ENCODE data around the gene ZCCHC8.

Gene ZCCHC8

DNA sequence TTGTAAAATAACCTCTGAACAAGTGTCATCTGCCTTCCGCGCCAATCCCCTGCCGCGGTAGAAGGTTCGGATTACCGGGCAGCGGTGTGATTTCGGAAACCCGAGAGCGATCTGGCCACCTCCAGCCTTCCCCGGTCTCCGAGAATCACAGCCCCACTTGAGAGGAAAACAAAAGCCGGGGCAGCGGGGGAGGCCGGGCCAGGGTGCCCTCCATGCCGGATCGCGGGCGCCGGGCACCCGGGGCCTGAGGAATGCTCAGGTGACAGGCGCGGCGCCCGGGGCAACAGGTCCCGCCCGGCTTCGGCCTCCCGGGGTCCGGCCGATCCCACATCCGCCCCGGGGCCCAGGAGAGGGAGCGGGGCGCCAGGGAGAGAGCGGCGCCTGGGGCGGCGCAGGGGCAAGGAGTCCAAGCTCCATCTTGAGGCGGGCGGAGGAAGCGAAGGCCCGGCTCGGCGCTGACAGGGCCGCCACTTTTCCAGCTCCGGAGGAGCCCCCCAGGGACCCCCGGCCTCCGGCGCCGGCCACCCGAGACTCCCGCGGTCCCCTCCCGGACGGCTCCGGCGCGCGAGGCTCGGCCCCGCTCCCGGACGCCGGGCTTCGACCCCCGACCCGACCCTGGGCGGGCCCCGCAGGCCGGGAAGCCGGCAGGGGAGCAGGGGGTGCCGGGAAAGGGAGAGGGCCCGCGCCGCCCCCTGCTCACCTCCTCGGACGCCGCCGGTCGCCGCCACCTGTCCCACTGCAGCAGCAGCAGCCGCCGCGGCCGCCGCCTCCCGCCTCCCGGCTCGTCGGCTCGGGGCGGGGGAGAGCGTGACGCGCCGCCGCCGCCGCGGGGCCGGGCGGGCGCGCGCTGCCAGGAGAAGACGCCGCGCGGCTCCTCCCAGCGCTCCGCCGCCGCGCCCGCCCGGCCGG lies 78.7 kb downstream of the ZCCHC8 start, which contains the start of gene CLIP1:
TSS of gene CLIP1 (minus strand) at position 849 of the 909 bp plus-strand sequence. CDS start 42,217 bp downstream, outside the sequence.
- DNase-seq: peak; percentile 70
